ENCODE data around the gene NRG3.

Gene NRG3

GRCh38 chr10:82221056-82221455 lies 346.1 kb downstream of the NRG3 start:
- no peak for DNase-seq

- DNase-seq: no peak
Measured at GRCh38 chr10:82221601-82222149, 346.7 kb downstream of the NRG3 start.

GRCh38 chr10:82228701-82229100 lies 353.7 kb downstream of the NRG3 start:
- DNase-seq: no peak

GRCh38 chr10:82234173-82234572 lies 359.2 kb downstream of the NRG3 start:
- DNase-seq: no peak

GRCh38 chr10:82236084-82236731 lies 361.2 kb downstream of the NRG3 start:
- no peak for DNase-seq

- no peak for DNase-seq
Measured at GRCh38 chr10:82238291-82238690, 363.3 kb downstream of the NRG3 start.

GRCh38 chr10:82240408-82240807 lies 365.4 kb downstream of the NRG3 start:
- no peak for DNase-seq

GRCh38 chr10:82242778-82243177 lies 367.8 kb downstream of the NRG3 start:
- DNase-seq: no peak

- DNase-seq: no peak
Measured at GRCh38 chr10:82245157-82245556, 370.2 kb downstream of the NRG3 start.

- peak; percentile 4 for DNase-seq
Measured at GRCh38 chr10:82245906-82246560, 371.0 kb downstream of the NRG3 start.

- DNase-seq: no peak
Measured at GRCh38 chr10:82249141-82249540, 374.1 kb downstream of the NRG3 start.

GRCh38 chr10:82251222-82251906 lies 376.4 kb downstream of the NRG3 start:
- no peak for DNase-seq

- no peak for DNase-seq
Measured at GRCh38 chr10:82252081-82252480, 377.1 kb downstream of the NRG3 start.

GRCh38 chr10:82254237-82254636 lies 379.2 kb downstream of the NRG3 start:
- DNase-seq: no peak

- no peak for DNase-seq
Measured at GRCh38 chr10:82256275-82256674, 381.3 kb downstream of the NRG3 start.

- peak; percentile 65 for DNase-seq
Measured at GRCh38 chr10:82266438-82266837, 391.4 kb downstream of the NRG3 start.

- DNase-seq: peak; percentile 36
Measured at GRCh38 chr10:82267014-82267413, 392.0 kb downstream of the NRG3 start.

GRCh38 chr10:82267465-82267864 lies 392.5 kb downstream of the NRG3 start:
- peak; percentile 36 for DNase-seq

GRCh38 chr10:82267960-82268359 lies 393.0 kb downstream of the NRG3 start:
- DNase-seq: no peak

- peak; percentile 38 for DNase-seq
Measured at GRCh38 chr10:82277591-82277990, 402.6 kb downstream of the NRG3 start.

- no peak for DNase-seq
Measured at GRCh38 chr10:82278401-82279182, 403.6 kb downstream of the NRG3 start.

- no peak for DNase-seq
Measured at GRCh38 chr10:82282782-82283456, 407.9 kb downstream of the NRG3 start.

Data from fibroblast of skin of abdomen (primary cell).